Adipocyte (in vitro differentiated cells): ENCODE measurements around the gene SVBP.
"Not testable (repeated sequence)": the region's sequence is repeated elsewhere in the genome, so short reads cannot be mapped to it uniquely, and the experiment has no call there.

Experiments
- DNase-seq: peaks from one replicate; pipeline ENCODE4 v3.0.0-alpha.2; 2015; ENCODE audit warnings: low read depth
- H3K27me3 ChIP-seq: replicated peaks from 2 replicates; pipeline ENCODE4 v1.7.0; 2013; ENCODE audit warnings: mild to moderate bottlenecking, low read length, moderate library complexity; ENCODE audit not compliant: control insufficient read depth, insufficient read depth
- H3K36me3 ChIP-seq: 2 replicates; pipeline ENCODE4 v1.7.0; 2013; ENCODE audit warnings: low read length, mild to moderate bottlenecking, moderate library complexity; ENCODE audit not compliant: control insufficient read depth, insufficient read depth, severe bottlenecking
- H3K4me1 ChIP-seq: 2 replicates; pipeline ENCODE4 v1.7.0; 2013; ENCODE audit warnings: mild to moderate bottlenecking, low read length, moderate library complexity; ENCODE audit not compliant: control insufficient read depth, insufficient read depth
- H3K4me3 ChIP-seq: 2 replicates; pipeline ENCODE4 v1.7.0; 2013; ENCODE audit warnings: mild to moderate bottlenecking, low read length, moderate library complexity
- H3K9ac ChIP-seq: 2 replicates; pipeline ENCODE4 v1.7.0; 2013; ENCODE audit warnings: mild to moderate bottlenecking, low read length, moderate library complexity
- H3K9me3 ChIP-seq: 2 replicates; pipeline ENCODE4 v1.7.0; 2013; ENCODE audit warnings: mild to moderate bottlenecking, low read length, moderate library complexity; ENCODE audit not compliant: control insufficient read depth

SVBP gene

GRCh38 chr1:42816585-42817439 is at the start of gene SVBP, which contains the start of gene ERMAP:
Gene SVBP (minus strand): TSS chr1:42817397. CDS start chr1:42816544, 853 bp downstream.
Gene ERMAP (plus strand): TSS chr1:42817122. CDS start chr1:42830449, 13,327 bp downstream.
- peaks cover 4% of the 10 kb centered on the region for H3K36me3 ChIP-seq
- peaks cover 21% of the 10 kb centered on the region for H3K4me1 ChIP-seq
- H3K27me3 ChIP-seq, result no peaks in the 10 kb centered on the region
- peak within 1 kb of the TSS; percentile 95 for H3K9ac ChIP-seq
- H3K9me3 ChIP-seq, result no peaks in the 10 kb centered on the region
- peak within 1 kb of the TSS; percentile 94 for H3K4me3 ChIP-seq
- peak; percentile 97 for DNase-seq

GRCh38 chr1:42866549-42866948 is 49.4 kb upstream of the SVBP start:
- Histone ChIP-seq H3K36me3 (no peaks in the 10 kb centered on the region), H3K4me1 (no peaks in the 10 kb centered on the region), H3K27me3 (peaks cover 10% of the 10 kb centered on the region), H3K9ac (no peak overlapping the region), H3K4me3 (no peak overlapping the region), H3K9me3 (peaks cover 3% of the 10 kb centered on the region)
- no peak for DNase-seq

GRCh38 chr1:42861014-42861399 is 43.8 kb upstream of the SVBP start:
- H3K4me3 ChIP-seq, result no peak overlapping the region
- peaks cover 17% of the 10 kb centered on the region for H3K4me1 ChIP-seq
- H3K36me3 ChIP-seq, result no peaks in the 10 kb centered on the region
- H3K9ac ChIP-seq, result no peak overlapping the region
- no peak for DNase-seq
- no peaks in the 10 kb centered on the region for H3K9me3 ChIP-seq
- peaks cover 15% of the 10 kb centered on the region for H3K27me3 ChIP-seq

GRCh38 chr1:42860339-42861013 is 43.3 kb upstream of the SVBP start:
- H3K9me3 ChIP-seq, result no peaks in the 10 kb centered on the region
- peaks cover 15% of the 10 kb centered on the region for H3K27me3 ChIP-seq
- H3K36me3 ChIP-seq, result no peaks in the 10 kb centered on the region
- no peak overlapping the region for H3K4me3 ChIP-seq
- no peak overlapping the region for H3K9ac ChIP-seq
- peaks cover 17% of the 10 kb centered on the region for H3K4me1 ChIP-seq
- DNase-seq, result no peak

GRCh38 chr1:42859366-42859765 is 42.2 kb upstream of the SVBP start:
- H3K9me3 ChIP-seq, H3K9ac ChIP-seq, H3K4me3 ChIP-seq, H3K36me3 ChIP-seq, DNase-seq: not testable (repeated sequence)
- H3K27me3 ChIP-seq, result peaks cover 12% of the 10 kb centered on the region
- H3K4me1 ChIP-seq, result peaks cover 17% of the 10 kb centered on the region

- not testable (repeated sequence) for H3K36me3 ChIP-seq, H3K27me3 ChIP-seq, H3K9me3 ChIP-seq, DNase-seq, H3K9ac ChIP-seq, H3K4me3 ChIP-seq
- H3K4me1 ChIP-seq, result peaks cover 39% of the 10 kb centered on the region
Measured at GRCh38 chr1:42856554-42856953, 39.4 kb upstream of the SVBP start.

GRCh38 chr1:42853116-42853884 is 36.1 kb upstream of the SVBP start:
- peaks cover 23% of the 10 kb centered on the region for H3K36me3 ChIP-seq
- peaks cover 10% of the 10 kb centered on the region for H3K9me3 ChIP-seq
- H3K4me1 ChIP-seq, result peaks cover 27% of the 10 kb centered on the region
- no peak for DNase-seq
- peak overlapping the region; percentile 52 for H3K9ac ChIP-seq
- H3K27me3 ChIP-seq, result no peaks in the 10 kb centered on the region
- no peak overlapping the region for H3K4me3 ChIP-seq

GRCh38 chr1:42852608-42852980 is 35.4 kb upstream of the SVBP start:
- Histone ChIP-seq H3K4me1 (peaks cover 30% of the 10 kb centered on the region), H3K9ac (peak overlapping the region; percentile 52), H3K4me3 (no peak overlapping the region), H3K36me3 (peaks cover 23% of the 10 kb centered on the region), H3K27me3 (no peaks in the 10 kb centered on the region), H3K9me3 (peaks cover 10% of the 10 kb centered on the region)
- DNase-seq, result peak; percentile 20

GRCh38 chr1:42851960-42852607 is 34.9 kb upstream of the SVBP start:
- no peak for DNase-seq
- H3K9me3 ChIP-seq, result peaks cover 10% of the 10 kb centered on the region

GRCh38 chr1:42851420-42851819 is 34.2 kb upstream of the SVBP start:
- H3K36me3 ChIP-seq, result peaks cover 23% of the 10 kb centered on the region
- H3K9ac ChIP-seq, result no peak overlapping the region
- H3K4me3 ChIP-seq, result no peak overlapping the region
- H3K27me3 ChIP-seq, result no peaks in the 10 kb centered on the region
- DNase-seq, result no peak
- H3K4me1 ChIP-seq, result peaks cover 36% of the 10 kb centered on the region
- peaks cover 10% of the 10 kb centered on the region for H3K9me3 ChIP-seq

More at GRCh38 chr1:42851960-42852607, 34.9 kb upstream of the SVBP start:
- no peaks in the 10 kb centered on the region for H3K27me3 ChIP-seq
- H3K36me3 ChIP-seq, result peaks cover 23% of the 10 kb centered on the region
- peak overlapping the region; percentile 52 for H3K9ac ChIP-seq
- H3K4me1 ChIP-seq, result peaks cover 35% of the 10 kb centered on the region
- no peak overlapping the region for H3K4me3 ChIP-seq
